Uterus (tissue), 4 donors: ENCODE measurements around the gene ADISSP. TPM values are rescaled to one million over a fixed set of nuclear protein-coding genes. Genes with fewer than 3 reads are reported as not detected.

Source experiments
- DNase-seq, 2 donors: peaks; one replicate each; pipeline ENCODE4 v3.0.0-alpha.2; 2019 to 2020
- H3K27ac ChIP-seq, 2 donors: fragments of 200-600 bp; sonication (generic); 1 replicate in 1 of 2; 2 replicates in 1 of 2; pipeline ENCODE4 v1.5.1; 2016 to 2018
- H3K27me3 ChIP-seq, 2 donors: fragments of 200-600 bp; sonication (generic); one replicate each; pipeline ENCODE4 v1.5.1; 2018 to 2019; ENCODE audit warnings: control low read depth in 1 of 2
- H3K36me3 ChIP-seq, 2 donors: fragments of 200-600 bp; sonication (generic); one replicate each; pipeline ENCODE4 v1.5.1; 2019; ENCODE audit warnings: control low read depth in 1 of 2
- H3K4me1 ChIP-seq, 2 donors: fragments of 200-600 bp; sonication (generic); one replicate each; pipeline ENCODE4 v1.5.1; 2018 to 2019; ENCODE audit warnings: control low read depth in 1 of 2
- H3K4me3 ChIP-seq, 2 donors: fragments of 200-600 bp; sonication (generic); 1 replicate in 1 of 2; 2 replicates in 1 of 2; pipeline ENCODE4 v1.5.1; 2018 to 2019; ENCODE audit warnings: mild to moderate bottlenecking in 1 of 2
- H3K9me3 ChIP-seq, 2 donors: fragments of 200-600 bp; sonication (generic); one replicate each; pipeline ENCODE4 v1.5.1; 2019; ENCODE audit warnings: control low read depth in 1 of 2
- POLR2A ChIP-seq, 2 donors: fragments of 450-650 bp; IDR thresholded peaks; one replicate each; pipeline ENCODE4 v1.6.1; 2016; ENCODE audit warnings: antibody characterized with exemption in 2 of 2, mild to moderate bottlenecking in 1 of 2, moderate library complexity in 1 of 2
- intact Hi-C: fragments of 100-400 bp; cut with DNase I; formaldehyde crosslinking; loops from one replicate; pipeline ENCODE4 v1.15.1; 2023; ENCODE audit warnings: low total_unique reads
- total RNA-seq, 4 donors: library from RNA; depleted of rRNA in 3 of 4; stranded (reverse); fragments of >200 nt in 3 of 4; gene quantifications; one replicate each; pipeline versions ENCODE4 v1.1.0 to v1.2.4, GENCODE V29; 2014 to 2023
- TF ChIP-seq, protein P1 (sequence below), 4 experiments: fragments of 200-600 bp in 2 of 4; fragments of 450-650 bp in 2 of 4; sonication (generic) in 2 of 4; IDR thresholded peaks; one replicate each; pipeline ENCODE4 v1.5.1; 2016 to 2019; ENCODE audit warnings: antibody characterized with exemption in 4 of 4, mild to moderate bottlenecking in 2 of 4, moderate library complexity in 1 of 4
- donor health status: DM: yes; HTN: yes; CAD: no.

ADISSP gene
- total RNA-seq, 4 donors from 2014 or later, result 4.1 to 45.9 (median 34.8) TPM

- Histone ChIP-seq H3K4me3 (no peak overlapping the region), H3K36me3 (no peaks in the 10 kb centered on the region), H3K27ac (no peak overlapping the region), H3K9me3 (no peaks in the 10 kb centered on the region), H3K4me1 (no peaks in the 10 kb centered on the region), H3K27me3 (no peaks in the 10 kb centered on the region)
- no peak for DNase-seq
- intact Hi-C loops, result no loop called here
- TF ChIP-seq, protein P1, sequence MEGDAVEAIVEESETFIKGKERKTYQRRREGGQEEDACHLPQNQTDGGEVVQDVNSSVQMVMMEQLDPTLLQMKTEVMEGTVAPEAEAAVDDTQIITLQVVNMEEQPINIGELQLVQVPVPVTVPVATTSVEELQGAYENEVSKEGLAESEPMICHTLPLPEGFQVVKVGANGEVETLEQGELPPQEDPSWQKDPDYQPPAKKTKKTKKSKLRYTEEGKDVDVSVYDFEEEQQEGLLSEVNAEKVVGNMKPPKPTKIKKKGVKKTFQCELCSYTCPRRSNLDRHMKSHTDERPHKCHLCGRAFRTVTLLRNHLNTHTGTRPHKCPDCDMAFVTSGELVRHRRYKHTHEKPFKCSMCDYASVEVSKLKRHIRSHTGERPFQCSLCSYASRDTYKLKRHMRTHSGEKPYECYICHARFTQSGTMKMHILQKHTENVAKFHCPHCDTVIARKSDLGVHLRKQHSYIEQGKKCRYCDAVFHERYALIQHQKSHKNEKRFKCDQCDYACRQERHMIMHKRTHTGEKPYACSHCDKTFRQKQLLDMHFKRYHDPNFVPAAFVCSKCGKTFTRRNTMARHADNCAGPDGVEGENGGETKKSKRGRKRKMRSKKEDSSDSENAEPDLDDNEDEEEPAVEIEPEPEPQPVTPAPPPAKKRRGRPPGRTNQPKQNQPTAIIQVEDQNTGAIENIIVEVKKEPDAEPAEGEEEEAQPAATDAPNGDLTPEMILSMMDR (IDR thresholded peaks at IDR 0.05), result no peak
- TF ChIP-seq POLR2A (IDR thresholded peaks at IDR 0.05), result no peak
Observed at GRCh38 chr20:3724356-3724755, 43.2 kb downstream of the ADISSP start.

- TF ChIP-seq, protein P1 (IDR thresholded peaks at IDR 0.05), result no peak
- TF ChIP-seq POLR2A (IDR thresholded peaks at IDR 0.05), result no peak
- Histone ChIP-seq H3K4me3 (no peak overlapping the region), H3K27ac (no peak overlapping the region), H3K36me3 (no peaks in the 10 kb centered on the region), H3K27me3 (no peaks in the 10 kb centered on the region), H3K9me3 (no peaks in the 10 kb centered on the region), H3K4me1 (no peaks in the 10 kb centered on the region)
- DNase-seq, result no peak
- intact Hi-C loops, result no loop called here
Observed at GRCh38 chr20:3723284-3723683, 44.3 kb downstream of the ADISSP start.

DNA sequence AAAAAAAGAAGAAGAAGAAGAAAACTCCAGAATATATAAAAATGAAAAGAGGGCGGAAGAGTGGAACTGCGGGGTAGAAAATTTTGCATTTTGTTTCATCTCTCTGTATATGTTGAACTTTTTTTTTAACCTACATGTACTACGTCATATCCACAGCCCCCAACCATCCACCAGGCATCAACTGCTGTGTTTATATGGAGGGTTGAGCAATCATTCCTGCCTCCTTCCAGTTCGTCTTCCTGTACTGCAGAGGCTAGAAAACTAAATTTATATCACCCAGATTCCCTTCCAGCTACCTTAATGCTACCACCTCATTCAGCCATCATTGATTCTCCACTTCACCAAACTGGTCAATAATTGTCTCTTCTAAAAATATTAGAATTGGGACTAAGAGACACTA, 45.6 kb downstream of the ADISSP start:
- Histone ChIP-seq H3K27ac (no peak overlapping the region), H3K9me3 (no peaks in the 10 kb centered on the region), H3K4me3 (no peak overlapping the region), H3K36me3 (no peaks in the 10 kb centered on the region), H3K27me3 (no peaks in the 10 kb centered on the region), H3K4me1 (no peaks in the 10 kb centered on the region)
- no peak for DNase-seq
- intact Hi-C loops, result no loop called here
- no peak for TF ChIP-seq POLR2A (IDR thresholded peaks at IDR 0.05)
- TF ChIP-seq, protein P1 (IDR thresholded peaks at IDR 0.05), result no peak

- intact Hi-C loops, result no loop called here
Observed at GRCh38 chr20:3720626-3721025, 46.9 kb downstream of the ADISSP start.

GRCh38 chr20:3720068-3720467, 47.5 kb downstream of the ADISSP start:
- no peak for TF ChIP-seq POLR2A (IDR thresholded peaks at IDR 0.05)
- TF ChIP-seq, protein P1 (IDR thresholded peaks at IDR 0.05), result no peak
- H3K9me3 ChIP-seq, result no peaks in the 10 kb centered on the region
- no peaks in the 10 kb centered on the region for H3K27me3 ChIP-seq
- no peak overlapping the region for H3K4me3 ChIP-seq
- H3K4me1 ChIP-seq, result no peaks in the 10 kb centered on the region
- intact Hi-C loops, result no loop called here
- no peaks in the 10 kb centered on the region for H3K36me3 ChIP-seq
- no peak for DNase-seq
- no peak overlapping the region for H3K27ac ChIP-seq

More at GRCh38 chr20:3720626-3721025, 46.9 kb downstream of the ADISSP start:
- Histone ChIP-seq H3K27ac (no peak overlapping the region), H3K4me3 (no peak overlapping the region), H3K9me3 (no peaks in the 10 kb centered on the region), H3K36me3 (no peaks in the 10 kb centered on the region), H3K27me3 (no peaks in the 10 kb centered on the region), H3K4me1 (no peaks in the 10 kb centered on the region)
- no peak for DNase-seq
- TF ChIP-seq, protein P1 (IDR thresholded peaks at IDR 0.05), result no peak
- no peak for TF ChIP-seq POLR2A (IDR thresholded peaks at IDR 0.05)
